ENCODE results near the gene NHERF2. TPM values are rescaled to one million over a fixed set of nuclear protein-coding genes. Genes with fewer than 3 reads are reported as not detected.

The NHERF2 gene
- total and polyA plus RNA-seq, 2 of the 4 experiments (the other 2 are of a cell fraction) = 18.6 to 77.8 TPM

DNA sequence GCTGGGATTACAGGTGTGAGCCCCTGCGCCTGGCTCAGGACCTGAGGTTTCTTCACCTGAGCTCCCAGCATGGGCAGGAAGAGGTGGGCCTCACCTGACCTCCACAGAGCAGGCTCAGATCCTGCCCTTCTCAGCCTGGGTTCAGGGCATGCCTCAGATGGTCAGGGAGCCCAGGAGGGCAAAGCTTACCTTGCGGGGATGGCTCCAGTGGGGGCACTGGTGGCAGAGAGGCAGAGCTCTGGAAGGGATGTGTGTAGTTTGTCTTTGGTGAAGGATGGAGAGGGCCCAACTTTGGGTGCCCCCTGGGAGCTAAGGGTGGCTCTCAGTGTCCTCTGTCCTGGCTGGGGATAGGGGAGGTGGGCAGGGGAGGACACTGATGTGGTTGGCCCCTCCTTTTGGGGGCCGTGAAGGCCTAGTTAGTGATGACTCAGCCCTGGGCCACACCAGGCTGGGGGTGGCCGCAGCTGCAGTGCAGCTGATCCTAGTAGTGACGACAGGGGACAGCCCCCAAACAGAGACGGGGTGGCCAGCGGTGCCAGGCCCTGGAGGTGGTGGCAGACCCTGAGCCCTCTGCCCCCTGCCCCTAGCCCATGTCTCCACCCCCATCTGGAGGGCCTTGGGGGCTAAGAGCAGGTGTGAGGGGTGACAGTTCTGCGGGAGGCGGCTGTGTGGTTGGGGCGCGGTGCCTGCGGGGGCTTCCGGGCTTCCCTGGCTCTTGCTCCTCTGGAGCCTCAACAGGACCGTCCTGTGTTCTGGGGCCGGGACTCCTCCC, 5.8 kb downstream of the NHERF2 start:
- no peaks in the 10 kb centered on the region for H3K27me3 ChIP-seq (ENCODE audit: control insufficient read depth, insufficient read depth, low read length)
- peak overlapping the region; percentile 31; the same call in 1 of the 2 replicates for H3K4me2 ChIP-seq (ENCODE audit: low read depth, low read length)
- H4K20me1 ChIP-seq (ENCODE audit: insufficient read depth, low read length) = peaks cover 13% of the 10 kb centered on the region
- H3K36me3 ChIP-seq (ENCODE audit: control insufficient read depth, insufficient read depth, low read length) = peaks cover 33% of the 10 kb centered on the region
- in situ Hi-C loops (cut with MboI; ENCODE audit: low sequenced_read_pairs) = no loop called here
- H3K79me1 ChIP-seq (ENCODE audit: low read depth in 1 of 2, low read length in 2 of 2) = peaks cover 17 to 79% of the 10 kb centered on the region in 2 experiments
- peak overlapping the region; percentile 97 for H2BK5ac ChIP-seq (ENCODE audit: low read depth, low read length, poor library complexity, severe bottlenecking)
- dilution Hi-C loops (cut with HindIII; ENCODE audit: low sequenced_read_pairs, unreplicated experiment) = no loop called here
- H2BK20ac ChIP-seq (ENCODE audit: low read depth, low read length) = peak overlapping the region; percentile 58
- TF ChIP-seq POLR2A (IDR thresholded peaks at IDR 0.05; ENCODE audit: low read depth, low read length) (no peak), MAZ (IDR thresholded peaks at IDR 0.05; ENCODE audit: borderline replicate concordance, low read depth, low read length) (peak; percentile 57; the same call in 1 of the 2 replicates), RCOR1 (IDR thresholded peaks at IDR 0.05; ENCODE audit: insufficient replicate concordance, low read length) (no peak), MAFK (IDR thresholded peaks at IDR 0.05; ENCODE audit: low read depth, low read length) (no peak), RAD21 (IDR thresholded peaks at IDR 0.05; ENCODE audit: low read length) (no peak), FOS (IDR thresholded peaks at IDR 0.05; ENCODE audit: low read depth, low read length) (peak; percentile 34; the same call in 1 of the 2 replicates)
- H3K4me1 ChIP-seq (ENCODE audit: control insufficient read depth, insufficient read depth, low read length) = peaks cover 54% of the 10 kb centered on the region
- peak overlapping the region; percentile 57; the same call in 1 of the 2 replicates for H3K56ac ChIP-seq (ENCODE audit: extremely low read depth, insufficient read depth, low read length)
- peak overlapping the region; percentile 83 for H2AFZ ChIP-seq (replicated peaks; ENCODE audit: low read length, poor library complexity)
- H3K9me1 ChIP-seq (ENCODE audit: insufficient read depth, low read length) = peaks cover 18% of the 10 kb centered on the region
- peak overlapping the region; percentile 99 for H2AK5ac ChIP-seq (ENCODE audit: low read depth, low read length)
- H3K27ac ChIP-seq (ENCODE audit: insufficient read depth, low read length) = peak overlapping the region; percentile 98
- H2BK120ac ChIP-seq (ENCODE audit: low read depth, low read length) = peak overlapping the region; percentile 97
- peak overlapping the region; percentile 98 for H2BK15ac ChIP-seq (ENCODE audit: low read depth, low read length)
- 20% methylated on average over 1 of the region's 15 CpGs; no CpG with 5 or more reads in 1 of the 2 experiments for WGBS, 2 experiments (ENCODE audit: extremely low coverage in 2 of 2, insufficient read length in 1 of 2)
- H3K9me3 ChIP-seq (ENCODE audit: control insufficient read depth, insufficient read depth, low read length) = no peaks in the 10 kb centered on the region
- peak overlapping the region; percentile 11; the same call in 1 of the 2 replicates for H3K18ac ChIP-seq (ENCODE audit: low read depth, low read length)
- H3K9ac ChIP-seq (ENCODE audit: low read depth, low read length) = peak overlapping the region; percentile 74
- BruUV-seq (replicated peaks) = no TSS peak
- POLR2A ChIA-PET (ENCODE audit: unreplicated experiment) = interaction anchor here (1.2 kb wide), 1 partner anchor 12 kb away, joined by 6 read pairs; no protein-coding TSS in a partner anchor
- H3K4ac ChIP-seq (ENCODE audit: low read depth, low read length) = peak overlapping the region; percentile 99
- H4K91ac ChIP-seq (ENCODE audit: insufficient read depth, low read depth, low read length) = peak overlapping the region; percentile 100
- H2AK9ac ChIP-seq (replicated peaks; ENCODE audit: low read depth, low read length, poor library complexity) = peak overlapping the region; percentile 100
- peak overlapping the region; percentile 65; the same call in 1 of the 2 replicates for H3K23ac ChIP-seq (ENCODE audit: low read depth, low read length)
- intact Hi-C loops (cut with micrococcal nuclease) = no loop called here
- no peak overlapping the region for H3K4me3 ChIP-seq (ENCODE audit: insufficient read depth, low read depth, low read length)
- peak overlapping the region; percentile 41 for H3K14ac ChIP-seq (replicated peaks; ENCODE audit: low read depth, low read length)
- ATAC-seq (ENCODE audit: low read depth) = peak; percentile 7; the same call in 1 of the 2 replicates
- H4K8ac ChIP-seq (ENCODE audit: low read depth in 2 of 2, low read length in 2 of 2) = peak overlapping the region; percentile 87 to 100
- H4K5ac ChIP-seq (ENCODE audit: low read depth, low read length) = peak overlapping the region; percentile 59
- CTCF ChIA-PET = interaction anchor here (1.0 kb wide), 1 partner anchor 114 kb away, joined by 3 read pairs; no protein-coding TSS in a partner anchor
- DNase-seq = peak; percentile 49
